LHCN-M2 (cell line): Measurements from ENCODE around the gene UBE2E2. TPM values are rescaled to one million over a fixed set of nuclear protein-coding genes. Genes with fewer than 3 reads are reported as not detected.
A peak's percentile ranks its signal among the peaks of the same experiment; 100 is the strongest.

Experiments
- DNase-seq: peaks from one replicate; pipeline ENCODE4 v3.0.0-alpha.2; 2012; ENCODE audit warnings: low read depth
- total RNA-seq: library from RNA; depleted of rRNA; stranded (reverse); fragments of >200 nt; gene quantifications from 2 replicates; pipeline ENCODE4 v1.2.3, GENCODE V29; 2014

Gene UBE2E2
- total RNA-seq, 1 experiment from 2014 or later = 32.4 TPM

GRCh38 chr3:23533996-23534395 lies 330.9 kb downstream of the UBE2E2 start:
- DNase-seq = no peak

GRCh38 chr3:23537101-23537551 lies 334.0 kb downstream of the UBE2E2 start:
- DNase-seq = no peak

- no peak for DNase-seq
Measured at GRCh38 chr3:23539185-23539584, 336.1 kb downstream of the UBE2E2 start.

GRCh38 chr3:23540600-23540999 lies 337.5 kb downstream of the UBE2E2 start:
- DNase-seq = no peak

GRCh38 chr3:23542079-23542478 lies 339.0 kb downstream of the UBE2E2 start:
- DNase-seq = no peak

- peak; percentile 46 for DNase-seq
Measured at GRCh38 chr3:23546181-23546580, 343.1 kb downstream of the UBE2E2 start.

GRCh38 chr3:23547905-23548650 lies 345.0 kb downstream of the UBE2E2 start:
- DNase-seq = no peak

GRCh38 chr3:23548706-23549105 lies 345.6 kb downstream of the UBE2E2 start:
- peak; percentile 6 for DNase-seq

GRCh38 chr3:23549148-23549910 lies 346.2 kb downstream of the UBE2E2 start:
- DNase-seq = no peak

- DNase-seq = no peak
Measured at GRCh38 chr3:23550402-23550801, 347.3 kb downstream of the UBE2E2 start.

GRCh38 chr3:23552506-23552905 lies 349.4 kb downstream of the UBE2E2 start:
- no peak for DNase-seq

- no peak for DNase-seq
Measured at GRCh38 chr3:23553353-23553752, 350.2 kb downstream of the UBE2E2 start.

- DNase-seq = no peak
Measured at GRCh38 chr3:23565041-23565775, 362.1 kb downstream of the UBE2E2 start.

GRCh38 chr3:23566499-23566898 lies 363.4 kb downstream of the UBE2E2 start:
- DNase-seq = no peak

GRCh38 chr3:23567917-23568316 lies 364.8 kb downstream of the UBE2E2 start:
- DNase-seq = peak; percentile 95

- no peak for DNase-seq
Measured at GRCh38 chr3:23573827-23574226, 370.7 kb downstream of the UBE2E2 start.

GRCh38 chr3:23574822-23575315 lies 371.7 kb downstream of the UBE2E2 start:
- DNase-seq = no peak

- peak; percentile 24 for DNase-seq
Measured at GRCh38 chr3:23575697-23576096, 372.6 kb downstream of the UBE2E2 start.

GRCh38 chr3:23576379-23576959 lies 373.3 kb downstream of the UBE2E2 start:
- no peak for DNase-seq

- DNase-seq = peak; percentile 48
Measured at GRCh38 chr3:23580096-23580713, 377.1 kb downstream of the UBE2E2 start.
